ENCODE results near the gene DST.
"Not testable (repeated sequence)": the region's sequence is repeated elsewhere in the genome, so short reads cannot be mapped to it uniquely, and the experiment has no call there.

DST gene

GRCh38 chr6:56567501-56567900, 75.2 kb downstream of the DST start:
- DNase-seq = no peak

DNA sequence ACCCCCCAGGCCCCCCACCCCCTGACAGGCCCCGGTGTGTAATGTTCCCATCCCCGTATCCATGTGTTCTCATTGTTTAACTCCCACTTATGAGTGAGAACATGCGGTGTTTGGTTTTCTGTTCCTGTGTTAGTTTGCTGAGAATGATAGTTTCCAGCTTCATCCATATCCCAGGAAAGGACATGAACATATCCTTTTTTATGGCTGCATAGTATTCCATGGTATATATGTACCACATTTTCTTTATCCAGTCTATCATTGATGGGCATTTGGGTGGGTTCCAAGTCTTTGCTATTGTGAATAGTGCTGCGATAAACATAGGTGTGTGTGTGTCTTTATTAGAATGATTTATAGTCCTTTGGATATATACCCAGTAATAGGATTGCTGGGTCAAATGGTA, 80.0 kb downstream of the DST start:
- not testable (repeated sequence) for DNase-seq

DNA sequence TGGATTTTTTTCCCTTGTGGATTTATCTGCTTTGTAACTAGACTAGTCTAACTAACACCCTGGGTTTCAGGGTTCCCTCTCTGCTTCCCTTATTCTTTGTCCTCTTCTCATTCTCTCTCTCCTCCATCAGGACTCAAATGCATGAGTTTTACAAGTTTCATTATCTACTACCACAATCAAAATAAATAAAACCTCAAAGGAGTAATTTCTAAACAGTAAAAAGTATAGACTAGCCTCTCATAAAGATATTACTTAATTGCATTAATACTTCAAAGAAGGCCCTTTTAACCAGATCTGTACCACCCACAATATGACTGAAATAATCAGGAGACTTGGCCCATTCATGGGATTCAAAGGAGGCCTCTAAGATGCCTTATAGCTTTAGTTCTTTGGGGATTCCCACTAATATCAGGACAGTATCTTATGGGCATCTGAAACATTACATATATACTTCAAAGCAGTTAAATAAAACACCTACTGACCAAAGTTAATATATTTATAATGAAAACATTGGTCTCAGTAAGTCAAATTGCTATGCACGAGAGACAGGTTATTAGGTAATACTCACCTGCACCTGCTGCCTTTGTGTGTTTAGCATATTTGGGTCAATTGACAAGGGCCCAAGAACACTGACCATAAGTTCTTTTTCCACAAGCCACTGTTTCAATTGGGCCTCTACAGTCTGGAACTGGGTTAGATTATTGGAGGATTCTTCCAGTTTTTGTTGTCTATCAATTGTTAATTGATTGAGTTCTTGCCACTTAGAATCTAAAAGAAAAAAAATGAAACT, 85.7 kb downstream of the DST start:
- no peak for DNase-seq

- no peak for DNase-seq
Measured at GRCh38 chr6:56555438-56555872, 87.2 kb downstream of the DST start.

GRCh38 chr6:56552187-56553130, 90.2 kb downstream of the DST start:
- no peak for DNase-seq

DNA sequence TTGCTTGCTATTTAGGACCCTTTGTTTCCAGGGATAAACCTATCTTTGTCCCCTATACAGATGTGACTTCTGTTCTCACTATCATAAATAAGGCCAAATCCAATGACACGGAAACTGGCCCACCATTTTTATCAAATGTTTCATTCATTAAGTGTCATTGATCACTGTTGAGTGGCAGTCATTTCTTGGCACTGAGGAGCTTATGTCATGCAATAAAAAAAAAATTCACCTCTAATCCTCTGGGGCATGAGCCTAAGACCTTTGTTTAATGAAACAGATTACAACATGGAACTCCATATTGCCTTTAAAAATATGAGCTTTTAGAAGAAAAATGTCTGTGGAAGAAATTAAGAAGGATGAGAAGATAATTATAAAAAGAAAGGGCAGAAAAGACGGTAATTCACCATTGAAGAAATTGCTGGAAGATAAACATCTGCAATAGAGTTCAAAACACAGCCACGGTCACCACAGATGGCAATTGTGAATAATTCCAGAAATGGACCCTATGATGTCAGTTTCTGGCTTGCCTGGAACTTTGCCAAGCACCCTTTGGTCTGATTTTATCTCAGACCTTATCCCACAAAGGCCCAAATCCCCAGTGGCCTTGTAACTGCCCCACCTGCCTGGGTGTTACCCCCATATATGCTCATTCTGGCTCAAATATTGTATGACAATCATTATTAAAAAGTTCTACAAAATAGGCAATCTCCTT, 91.1 kb downstream of the DST start:
- DNase-seq = no peak

GRCh38 chr6:56550301-56550700, 92.4 kb downstream of the DST start:
- DNase-seq = no peak

GRCh38 chr6:56549014-56549413, 93.7 kb downstream of the DST start:
- DNase-seq = no peak

DNA sequence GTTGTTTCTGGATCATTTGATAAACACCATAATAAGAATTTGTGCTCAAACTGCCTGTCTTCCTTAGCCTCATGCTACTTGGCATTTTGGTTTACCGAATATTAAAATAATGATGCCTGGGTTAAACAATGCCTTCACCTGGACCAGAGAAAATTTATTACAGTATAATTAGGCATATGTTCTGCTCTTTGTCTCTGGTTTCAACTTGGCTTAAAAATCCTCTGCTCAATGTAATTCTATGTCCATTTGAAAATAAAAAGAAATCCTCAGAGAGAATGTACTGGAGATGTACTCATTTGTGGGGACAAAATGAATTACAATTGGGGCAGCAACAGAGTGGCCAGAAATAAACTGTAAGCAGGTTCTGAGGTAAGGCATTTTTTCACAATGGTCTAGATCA, 95.0 kb downstream of the DST start:
- no peak for DNase-seq

GRCh38 chr6:56542364-56543331, 100.0 kb downstream of the DST start:
- peak; percentile 62 for DNase-seq

DNA sequence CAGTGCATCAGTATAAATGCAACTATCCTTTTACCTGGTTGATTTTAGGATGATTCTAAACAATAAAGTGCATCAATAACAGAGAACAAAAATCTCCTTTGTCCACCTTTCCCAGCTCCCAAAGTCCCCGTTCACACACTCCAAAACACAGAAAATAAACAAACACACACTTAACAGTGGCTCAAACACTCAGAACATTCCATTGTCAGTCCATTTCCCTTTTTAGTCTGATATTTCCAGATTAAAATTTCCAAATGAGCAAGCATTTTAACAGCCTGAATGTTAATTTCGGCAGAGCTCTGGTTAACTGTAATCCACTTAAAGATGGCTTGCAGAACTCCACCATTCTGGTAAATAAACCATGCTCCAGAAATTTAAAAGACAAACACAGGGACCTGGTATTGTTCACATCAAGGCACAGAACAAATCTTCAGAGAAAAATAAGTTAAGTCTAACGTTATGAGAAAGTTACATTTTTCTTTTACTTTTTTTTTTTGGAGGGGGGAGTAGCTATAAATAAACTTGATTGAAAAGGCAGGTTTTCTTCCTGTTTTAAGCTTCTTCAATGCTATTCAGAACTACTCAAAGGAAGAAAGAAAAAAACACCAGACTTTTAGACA, 100.8 kb downstream of the DST start:
- no peak for DNase-seq

DNA sequence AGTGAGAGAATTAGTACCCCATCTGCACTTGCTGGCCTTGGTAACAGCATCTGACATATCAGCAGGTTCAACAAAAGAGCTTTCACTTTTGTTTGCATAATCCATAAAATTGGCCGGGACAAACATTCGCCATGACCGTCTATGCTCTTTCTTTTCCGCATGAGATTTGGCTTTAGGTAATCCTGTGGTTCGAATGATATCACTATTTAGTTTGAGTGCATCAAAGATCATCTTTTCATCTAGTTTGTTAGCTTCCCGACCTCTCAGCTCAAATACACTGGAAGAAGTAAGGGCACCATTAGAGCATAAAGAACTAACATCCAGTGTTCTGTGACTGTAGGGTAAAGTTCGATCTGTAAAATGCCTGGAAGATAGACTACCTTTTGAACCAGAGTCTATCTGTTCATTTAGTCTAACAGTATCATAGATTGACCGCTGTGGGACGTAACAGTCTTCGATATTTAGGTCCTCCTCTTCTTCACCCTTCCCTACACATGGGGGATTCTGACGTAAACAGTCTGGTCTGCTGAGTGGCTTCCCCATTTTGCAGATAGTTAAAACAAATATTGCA, 101.6 kb downstream of the DST start:
- no peak for DNase-seq

GRCh38 chr6:56540232-56541029, 102.3 kb downstream of the DST start:
- no peak for DNase-seq

- no peak for DNase-seq
Measured at GRCh38 chr6:56539527-56540105, 103.1 kb downstream of the DST start.

DNA sequence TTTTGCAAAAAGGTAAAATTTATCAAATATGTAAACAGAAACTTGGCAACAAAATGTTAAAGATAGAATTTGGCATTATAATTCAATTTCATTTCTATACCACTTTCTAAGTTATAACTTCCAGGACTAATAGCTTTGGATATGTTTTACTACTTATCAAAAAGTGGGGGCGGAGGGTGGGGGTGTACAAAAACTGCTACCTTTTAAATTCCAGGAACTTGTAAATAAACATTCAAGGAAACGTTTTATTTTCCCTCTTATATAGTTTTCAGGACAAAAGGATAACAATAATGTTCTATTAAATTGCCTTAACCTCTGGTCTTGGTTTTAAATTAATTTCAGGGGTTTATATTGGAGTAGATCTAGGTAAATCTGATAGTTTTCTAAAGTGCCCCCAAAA, 103.8 kb downstream of the DST start:
- DNase-seq = no peak

DNA sequence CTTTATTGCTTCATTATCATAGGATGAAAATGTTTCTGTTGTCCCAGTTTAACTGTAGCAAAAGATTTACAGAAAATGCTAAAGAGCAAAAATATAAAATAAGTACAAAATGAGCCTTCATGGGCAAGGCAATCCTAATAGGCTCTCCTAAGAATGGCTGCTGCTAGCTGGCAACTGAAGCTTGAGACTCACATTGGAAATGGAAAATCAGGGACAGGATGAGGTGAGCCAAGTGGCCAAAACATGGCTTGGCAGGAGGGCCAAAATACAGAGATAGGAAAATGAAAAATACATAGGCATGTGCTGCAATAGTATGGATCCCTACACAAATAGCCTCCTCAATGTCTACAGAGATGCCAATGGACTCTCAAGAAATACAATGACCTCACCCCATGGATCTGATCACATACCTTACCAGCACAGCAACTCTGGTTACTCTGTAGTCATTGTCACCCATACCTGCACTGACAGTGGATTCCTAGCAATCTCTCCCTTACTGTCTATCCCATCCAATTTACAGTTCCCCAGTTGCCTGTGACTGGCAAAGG, 105.4 kb downstream of the DST start:
- DNase-seq = no peak

GRCh38 chr6:56536536-56536935, 106.2 kb downstream of the DST start:
- no peak for DNase-seq

- DNase-seq = no peak
Measured at GRCh38 chr6:56535626-56536025, 107.1 kb downstream of the DST start.

DNA sequence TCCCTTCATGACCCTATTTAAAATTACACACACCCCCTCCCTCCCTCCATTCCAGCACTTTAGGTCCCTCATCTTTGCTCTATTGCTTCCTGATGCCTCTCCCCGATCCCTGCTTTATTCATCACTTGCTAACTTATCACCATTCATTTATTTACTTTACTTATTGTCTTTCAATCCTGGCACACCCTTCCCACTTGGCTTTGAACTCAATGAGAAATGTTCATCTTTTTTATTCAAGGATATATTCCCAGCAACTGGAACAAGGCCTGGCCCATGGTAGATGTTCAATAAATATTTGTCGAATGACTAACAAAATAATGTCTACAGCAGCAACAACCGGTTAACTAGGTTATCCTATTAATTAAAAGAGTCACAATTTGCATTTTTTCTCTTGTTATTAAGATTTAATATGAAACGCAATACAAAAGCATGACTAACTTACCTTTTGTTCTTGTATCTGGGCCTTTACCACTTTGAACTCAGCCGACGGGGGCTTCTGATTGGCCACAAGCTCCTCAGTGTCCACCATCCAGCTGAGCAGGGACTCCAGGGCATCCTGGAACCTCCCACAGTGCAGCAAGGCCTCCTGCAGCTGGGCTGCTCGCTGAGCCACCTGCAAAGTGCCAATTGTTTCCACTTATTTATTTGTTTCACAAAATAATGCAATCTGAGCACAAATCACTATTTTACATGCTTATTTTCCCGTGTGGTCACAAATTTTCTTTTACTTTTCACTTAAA, 107.8 kb downstream of the DST start:
- DNase-seq = no peak
